IPS-NIHi11 (cell line): ENCODE results near the gene PURA.
A peak's percentile ranks its signal among the peaks of the same experiment; 100 is the strongest.

Experiments
- DNase-seq: peaks from one replicate; pipeline ENCODE4 v3.0.0; 2012; ENCODE audit warnings: mixed read lengths, low spot score

The PURA gene

GRCh38 chr5:140159014-140159927 lies 45.4 kb downstream of the PURA start:
- no peak for DNase-seq

- no peak for DNase-seq
Observed at GRCh38 chr5:140162275-140162674, 48.4 kb downstream of the PURA start.

GRCh38 chr5:140162781-140163180 lies 48.9 kb downstream of the PURA start:
- DNase-seq = no peak

DNA sequence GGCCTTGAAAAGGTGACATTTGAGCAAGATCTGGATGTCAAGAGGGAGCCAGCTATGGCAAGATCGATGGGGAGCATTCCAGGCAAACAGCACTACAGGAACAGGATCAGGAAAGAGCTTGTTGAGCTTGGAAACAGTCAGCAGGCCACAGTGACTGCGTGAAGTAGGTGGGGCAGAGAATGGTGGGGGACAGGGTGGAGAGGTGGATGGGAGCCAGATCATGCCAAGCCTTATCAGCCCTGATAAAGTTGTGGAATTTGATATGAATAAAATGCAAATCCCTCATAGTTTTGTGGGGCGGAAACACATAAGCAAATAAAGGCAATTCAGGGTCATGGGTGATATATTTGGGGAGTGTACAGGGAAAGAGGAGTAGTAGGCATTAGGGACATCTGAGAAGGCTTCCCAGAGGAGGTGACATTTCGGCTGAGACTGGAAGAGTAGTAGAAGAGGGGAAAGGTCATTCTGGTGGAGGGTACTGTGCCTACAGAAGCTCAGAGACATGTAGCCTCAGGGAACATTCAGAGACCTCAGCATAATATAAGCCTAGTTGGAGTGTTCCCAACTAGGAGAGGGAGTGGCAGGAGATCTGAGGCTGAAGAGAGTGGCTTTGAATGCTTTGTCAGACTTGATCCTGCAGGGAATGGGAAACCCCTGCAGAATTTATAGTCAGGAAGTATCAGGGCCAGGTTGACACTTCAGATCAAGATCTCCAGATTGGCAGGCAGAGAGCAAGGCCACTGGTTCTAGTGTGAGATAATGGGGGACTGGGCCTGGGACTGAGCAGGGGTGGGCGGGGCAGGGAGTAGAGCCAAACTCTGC lies 51.4 kb downstream of the PURA start:
- DNase-seq = no peak

GRCh38 chr5:140165923-140166270 lies 52.0 kb downstream of the PURA start:
- DNase-seq = no peak

GRCh38 chr5:140166911-140167310 lies 53.0 kb downstream of the PURA start:
- no peak for DNase-seq

DNA sequence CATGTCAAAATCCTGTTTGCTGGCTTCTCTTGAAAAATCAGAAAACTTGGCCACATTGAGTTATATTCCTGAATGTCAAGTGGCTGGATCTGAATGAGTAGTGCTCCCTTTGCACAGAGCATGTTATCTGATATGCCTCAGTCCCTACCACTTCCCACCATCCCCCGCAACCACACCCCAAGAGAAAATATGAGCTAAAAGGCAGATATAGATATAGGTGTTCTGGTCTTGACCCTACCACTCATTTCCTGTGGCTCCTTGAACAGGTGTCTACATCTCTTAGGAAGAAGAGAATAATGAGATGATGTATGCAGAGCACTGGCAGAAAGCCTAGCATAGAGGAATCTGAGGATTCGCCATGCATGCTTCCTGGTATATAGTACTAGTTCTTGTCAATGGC lies 54.5 kb downstream of the PURA start:
- no peak for DNase-seq

DNA sequence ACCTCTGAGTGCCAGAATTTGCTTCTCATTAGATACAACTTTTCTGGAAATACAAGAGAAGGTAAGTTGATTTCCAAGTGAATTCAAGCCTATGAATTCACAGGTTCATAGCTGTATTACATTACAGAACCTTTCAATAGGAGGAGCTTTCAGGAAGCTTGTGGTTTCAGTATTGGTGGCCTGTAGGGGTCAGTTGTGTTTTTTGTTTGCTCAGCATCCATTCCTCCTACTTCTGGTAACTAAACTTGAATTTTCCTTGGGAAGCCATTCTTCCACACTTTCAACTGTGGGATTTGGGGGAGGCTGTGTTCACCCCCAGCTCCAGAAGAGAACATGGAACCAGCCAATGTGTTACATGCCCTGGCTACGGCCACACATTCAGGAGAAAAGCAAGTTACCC lies 55.5 kb downstream of the PURA start:
- DNase-seq = no peak

- DNase-seq = no peak
Observed at GRCh38 chr5:140172483-140172882, 58.6 kb downstream of the PURA start.

DNA sequence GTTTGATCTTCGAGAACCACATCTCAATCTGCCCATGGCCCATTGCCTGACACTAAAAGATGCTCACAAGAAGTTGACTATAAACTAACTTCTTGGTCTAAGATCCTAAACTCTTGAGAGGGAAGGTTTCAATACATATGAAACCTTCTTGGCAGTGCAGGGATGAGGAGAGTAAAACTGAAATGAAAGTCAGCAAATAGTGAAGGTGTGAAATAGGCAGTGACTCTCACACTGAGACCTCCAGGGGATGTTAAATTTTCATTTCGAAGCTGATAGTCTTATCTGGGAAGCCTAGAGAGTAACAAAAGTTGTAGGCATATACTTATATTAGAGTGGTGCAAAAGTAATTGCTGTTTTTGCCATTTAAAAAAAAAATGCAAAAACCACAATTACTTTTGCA lies 60.1 kb downstream of the PURA start:
- no peak for DNase-seq

GRCh38 chr5:140174465-140175366 lies 60.8 kb downstream of the PURA start, which contains the start of gene CYSTM1:
TSS of gene CYSTM1 (plus strand) at chr5:140175188. CDS start at chr5:140194466, 19,278 bp downstream.
- DNase-seq = peak; percentile 97
